MM.1S (cell line): Measurements from ENCODE around the gene SLCO3A1.

Experiments used
- CTCF ChIP-seq: fragments of 300-600 bp; sonication (generic); IDR thresholded peaks from 2 replicates; pipeline ENCODE4 v1.5.1; 2016; ENCODE audit warnings: antibody characterized with exemption, low read length, mixed read lengths
- EZH2 ChIP-seq: fragments of 300-600 bp; sonication (generic); optimal IDR thresholded peaks from 2 replicates; pipeline ENCODE3; 2017; ENCODE audit warnings: low read depth, mild to moderate bottlenecking, antibody characterized with exemption, low read length, mixed read lengths

GRCh38 chr15:91985297-91985696 lies 131.8 kb downstream of the SLCO3A1 start:
- TF ChIP-seq CTCF (no peak), EZH2 (no peak)
